CD4-positive, alpha-beta T cell treated with Interleukin-12 subunit alpha and Interleukin-12 subunit beta, for 1 hour (primary cell): ENCODE data around the gene CLDN14.
A peak's percentile ranks its signal among the peaks of the same experiment; 100 is the strongest.

ENCODE experiments used
- DNase-seq: peaks from one replicate; pipeline ENCODE4 v3.0.0-alpha.2; 2020

Gene CLDN14

GRCh38 chr21:36429947-36430546 lies 49.9 kb downstream of the CLDN14 start:
- DNase-seq: peak; percentile 46

GRCh38 chr21:36428761-36429432 lies 51.0 kb downstream of the CLDN14 start:
- no peak for DNase-seq

GRCh38 chr21:36427502-36427901 lies 52.4 kb downstream of the CLDN14 start:
- DNase-seq: no peak

- no peak for DNase-seq
These were observed 54.6 kb downstream of the CLDN14 start for GRCh38 chr21:36425286-36425685.

GRCh38 chr21:36424592-36424991 lies 55.3 kb downstream of the CLDN14 start:
- no peak for DNase-seq

- no peak for DNase-seq
These were observed 56.0 kb downstream of the CLDN14 start for GRCh38 chr21:36423771-36424433.

GRCh38 chr21:36422279-36423098 lies 57.4 kb downstream of the CLDN14 start:
- DNase-seq: no peak

GRCh38 chr21:36420571-36421339 lies 59.2 kb downstream of the CLDN14 start:
- no peak for DNase-seq

GRCh38 chr21:36419996-36420395 lies 59.9 kb downstream of the CLDN14 start:
- DNase-seq: peak; percentile 30

- no peak for DNase-seq
These were observed 60.7 kb downstream of the CLDN14 start for GRCh38 chr21:36419241-36419640.

GRCh38 chr21:36415375-36415774 lies 64.5 kb downstream of the CLDN14 start:
- DNase-seq: no peak

GRCh38 chr21:36412916-36413315 lies 67.0 kb downstream of the CLDN14 start:
- DNase-seq: no peak

GRCh38 chr21:36411301-36411700 lies 68.6 kb downstream of the CLDN14 start:
- no peak for DNase-seq
